Suprapubic skin (tissue), 4 donors: Measurements from ENCODE around the gene IQGAP2.

ENCODE experiments used
- CTCF ChIP-seq, 2 donors: fragments of 200-600 bp in 1 of 2; fragments of 450-650 bp in 1 of 2; sonication (generic) in 1 of 2; IDR thresholded peaks; one replicate each; pipeline ENCODE4 v1.5.1; 2016 to 2019; ENCODE audit warnings: antibody characterized with exemption in 2 of 2, mild to moderate bottlenecking in 1 of 2, moderate library complexity in 1 of 2
- EP300 ChIP-seq: sonication (generic); formaldehyde crosslinking; IDR thresholded peaks from one replicate; pipeline ENCODE4 v1.6.1; 2017; ENCODE audit warnings: antibody characterized with exemption
- POLR2A ChIP-seq, 2 donors: fragments of 450-650 bp; IDR thresholded peaks; one replicate each; pipeline ENCODE4 v1.6.1; 2017; ENCODE audit warnings: antibody characterized with exemption in 2 of 2, mild to moderate bottlenecking in 2 of 2, moderate library complexity in 2 of 2
- POLR2AphosphoS5 ChIP-seq, 3 donors: sonication (generic); formaldehyde crosslinking; IDR thresholded peaks; one replicate each; pipeline ENCODE4 v1.6.1; 2017; ENCODE audit warnings: antibody characterized with exemption in 3 of 3

- TF ChIP-seq CTCF (IDR thresholded peaks at IDR 0.05) (no peak), POLR2A (IDR thresholded peaks at IDR 0.05) (no peak), POLR2AphosphoS5 (IDR thresholded peaks at IDR 0.05) (no peak), EP300 (no peak)
Observed at GRCh38 chr5:76561959-76562358, 158.9 kb downstream of the IQGAP2 start.
